ENCODE measurements around the gene TSHZ3.

GRCh38 chr19:31372246-31372781 is 23.1 kb upstream of the TSHZ3 start:
- TF ChIP-seq EZH2 (IDR thresholded peaks at IDR 0.05; ENCODE audit: insufficient read depth, poor library complexity, severe bottlenecking) = no peak
- TF ChIP-seq EZH2phosphoT487 (IDR thresholded peaks at IDR 0.05; ENCODE audit: insufficient read depth, low read depth) = no peak

Data from GM23248 (cell line).